D721Med (cell line): ENCODE results near the gene WASL.

Experiments
- DNase-seq: peaks from one replicate; pipeline ENCODE4 v3.0.0; 2011; ENCODE audit warnings: low spot score; ENCODE audit not compliant: insufficient read length
- FAIRE-seq: peaks from 2 replicates; lab custom pipeline; 2011; peaks lifted over from hg19 to GRCh38; lab: Jason Lieb, UNC
- CTCF ChIP-seq: IDR thresholded peaks from 2 replicates; pipeline ENCODE4 v1.5.1; 2012; ENCODE audit warnings: mild to moderate bottlenecking, control low read depth; ENCODE audit not compliant: insufficient read depth; ENCODE audit errors: missing control alignments

The WASL gene

GRCh38 chr7:123734498-123734897 lies 14.3 kb downstream of the WASL start:
- no peak for FAIRE-seq
- no peak for TF ChIP-seq CTCF
- DNase-seq = no peak

GRCh38 chr7:123732413-123733091 lies 16.3 kb downstream of the WASL start:
- no peak for DNase-seq
- no peak for FAIRE-seq
- no peak for TF ChIP-seq CTCF

GRCh38 chr7:123729218-123729578 lies 19.6 kb downstream of the WASL start:
- FAIRE-seq = no peak
- TF ChIP-seq CTCF = no peak
- DNase-seq = no peak

- TF ChIP-seq CTCF = no peak
- DNase-seq (no peak), FAIRE-seq (no peak)
Measured at GRCh38 chr7:123727071-123727837, 21.5 kb downstream of the WASL start.

- no peak for DNase-seq
- TF ChIP-seq CTCF = no peak
- FAIRE-seq = no peak
Measured at GRCh38 chr7:123725586-123726171, 23.1 kb downstream of the WASL start.

GRCh38 chr7:123724817-123725253 lies 24.0 kb downstream of the WASL start:
- TF ChIP-seq CTCF = no peak
- no peak for DNase-seq
- FAIRE-seq = no peak
